HG02763 (cell line): ENCODE results near the gene NPIPB6.

ENCODE experiments used
- ATAC-seq: cut with Tn5 transposase; IDR thresholded peaks from one replicate; pipeline ENCODE4 v1.9.1; 2021; ENCODE audit warnings: mild to moderate bottlenecking, moderate library complexity; ENCODE audit not compliant: unreplicated experiment

NPIPB6 gene

GRCh38 chr16:28300327-28300726 lies 63.0 kb downstream of the NPIPB6 start:
- no peak for ATAC-seq

GRCh38 chr16:28298511-28298878 lies 64.8 kb downstream of the NPIPB6 start:
- ATAC-seq: no peak

GRCh38 chr16:28297784-28298510 lies 65.4 kb downstream of the NPIPB6 start:
- no peak for ATAC-seq

- no peak for ATAC-seq
These were observed 66.0 kb downstream of the NPIPB6 start for GRCh38 chr16:28297308-28297707.

GRCh38 chr16:28295276-28295675 lies 68.0 kb downstream of the NPIPB6 start:
- no peak for ATAC-seq

- no peak for ATAC-seq
These were observed 69.1 kb downstream of the NPIPB6 start for GRCh38 chr16:28294201-28294600.

GRCh38 chr16:28293601-28293960 lies 69.7 kb downstream of the NPIPB6 start:
- no peak for ATAC-seq

- no peak for ATAC-seq
These were observed 70.3 kb downstream of the NPIPB6 start for GRCh38 chr16:28292731-28293600.
